NCI-H510A (cell line): Measurements from ENCODE around the gene SEC24D.
A peak's percentile ranks its signal among the peaks of the same experiment; 100 is the strongest.

Experiments
- DNase-seq: peaks from one replicate; lab custom pipeline; 2025; lab: John Stamatoyannopoulos, UW

The SEC24D gene

DNA sequence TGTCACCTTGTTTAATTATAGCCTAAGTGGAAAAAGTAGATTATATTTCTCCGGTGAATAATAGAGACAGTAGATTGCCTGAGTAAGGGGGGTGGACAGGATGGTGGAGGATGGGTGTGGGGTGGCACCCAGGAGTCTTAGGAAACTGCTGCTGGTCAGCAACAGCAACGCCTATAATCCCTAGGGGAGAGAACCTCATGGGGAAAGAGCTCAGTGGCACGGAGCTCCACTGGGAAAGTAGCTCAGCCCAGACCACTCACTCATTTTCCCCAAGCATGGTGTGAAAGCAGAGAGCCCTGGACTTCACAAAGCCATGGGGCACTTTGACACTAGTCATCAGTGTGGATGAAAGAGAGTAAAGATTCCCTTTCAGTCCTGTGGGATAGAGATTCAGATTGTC, 119.6 kb downstream of the SEC24D start:
- DNase-seq = no peak

DNA sequence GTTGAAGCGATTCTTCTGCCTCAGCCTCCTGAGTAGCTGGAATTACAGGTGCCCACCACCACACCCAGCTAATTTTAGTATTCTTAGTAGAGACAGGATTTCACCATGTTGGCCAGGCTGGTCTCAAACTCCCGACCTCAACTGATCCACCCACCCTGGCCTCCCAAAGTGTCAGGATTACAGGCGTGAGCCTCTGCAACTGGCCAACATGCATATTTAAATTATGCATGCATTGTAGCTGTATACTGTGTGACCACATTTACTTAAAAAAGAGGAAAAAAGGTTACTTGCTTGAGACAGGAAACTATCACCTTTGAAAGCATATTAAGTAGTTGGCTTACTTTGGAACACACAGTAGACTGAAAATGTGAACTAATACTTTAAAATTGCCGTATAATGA, 121.2 kb downstream of the SEC24D start:
- DNase-seq = no peak

DNA sequence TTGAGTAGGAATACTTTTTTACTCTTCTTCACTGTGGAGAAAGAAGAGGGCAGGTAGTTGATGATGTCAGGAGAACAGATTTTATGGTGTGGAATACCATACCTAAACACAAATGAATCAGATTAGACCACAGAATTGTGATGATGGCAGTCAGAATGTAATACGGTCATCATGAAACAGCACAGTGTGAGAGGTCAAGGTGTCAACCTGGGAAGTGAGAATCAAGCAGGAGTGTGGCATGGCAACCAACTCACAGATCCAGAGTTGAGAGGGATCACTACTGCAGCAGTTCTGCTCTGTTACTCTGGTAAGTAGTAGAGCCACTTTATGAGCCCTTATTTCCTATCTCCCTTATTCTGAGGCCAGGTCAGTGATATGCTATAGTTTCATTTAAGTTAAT, 123.1 kb downstream of the SEC24D start:
- DNase-seq = no peak

DNA sequence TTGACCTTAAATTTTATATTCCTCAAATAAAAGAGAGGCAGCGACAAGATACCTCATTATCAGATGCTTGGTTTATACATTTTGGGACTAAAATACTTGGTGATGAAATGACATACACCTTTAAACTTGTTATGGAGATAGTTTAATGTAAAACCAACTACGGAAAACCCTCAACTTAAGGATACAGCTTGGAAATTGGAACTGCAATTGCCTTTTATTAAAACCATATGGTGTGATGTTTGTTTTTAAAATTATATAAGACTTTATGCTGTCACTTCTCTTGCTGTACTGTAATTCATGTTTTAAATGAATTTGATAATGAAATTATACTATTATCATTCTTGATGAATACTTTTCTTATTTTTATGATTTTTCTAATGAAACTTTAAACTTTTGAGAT, 124.9 kb downstream of the SEC24D start:
- DNase-seq = no peak

DNA sequence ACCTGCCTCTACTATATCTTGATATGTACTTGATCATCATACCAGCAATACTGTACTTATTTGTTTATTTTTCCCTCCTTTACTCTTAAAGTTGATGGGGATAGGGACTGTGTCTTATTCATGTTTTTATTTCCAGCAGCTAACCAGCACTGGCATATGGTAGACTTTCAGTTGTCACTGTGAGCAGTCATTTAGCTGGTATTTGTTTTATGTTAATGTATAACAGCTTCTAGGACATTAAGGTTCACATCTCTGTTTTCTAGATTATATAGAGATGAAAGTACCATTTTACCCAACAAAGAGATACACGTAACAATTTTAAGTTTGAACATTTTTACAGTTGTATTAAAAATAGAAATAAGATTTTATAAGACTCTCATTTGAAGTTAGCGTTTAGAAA, 132.8 kb downstream of the SEC24D start:
- DNase-seq = no peak

DNA sequence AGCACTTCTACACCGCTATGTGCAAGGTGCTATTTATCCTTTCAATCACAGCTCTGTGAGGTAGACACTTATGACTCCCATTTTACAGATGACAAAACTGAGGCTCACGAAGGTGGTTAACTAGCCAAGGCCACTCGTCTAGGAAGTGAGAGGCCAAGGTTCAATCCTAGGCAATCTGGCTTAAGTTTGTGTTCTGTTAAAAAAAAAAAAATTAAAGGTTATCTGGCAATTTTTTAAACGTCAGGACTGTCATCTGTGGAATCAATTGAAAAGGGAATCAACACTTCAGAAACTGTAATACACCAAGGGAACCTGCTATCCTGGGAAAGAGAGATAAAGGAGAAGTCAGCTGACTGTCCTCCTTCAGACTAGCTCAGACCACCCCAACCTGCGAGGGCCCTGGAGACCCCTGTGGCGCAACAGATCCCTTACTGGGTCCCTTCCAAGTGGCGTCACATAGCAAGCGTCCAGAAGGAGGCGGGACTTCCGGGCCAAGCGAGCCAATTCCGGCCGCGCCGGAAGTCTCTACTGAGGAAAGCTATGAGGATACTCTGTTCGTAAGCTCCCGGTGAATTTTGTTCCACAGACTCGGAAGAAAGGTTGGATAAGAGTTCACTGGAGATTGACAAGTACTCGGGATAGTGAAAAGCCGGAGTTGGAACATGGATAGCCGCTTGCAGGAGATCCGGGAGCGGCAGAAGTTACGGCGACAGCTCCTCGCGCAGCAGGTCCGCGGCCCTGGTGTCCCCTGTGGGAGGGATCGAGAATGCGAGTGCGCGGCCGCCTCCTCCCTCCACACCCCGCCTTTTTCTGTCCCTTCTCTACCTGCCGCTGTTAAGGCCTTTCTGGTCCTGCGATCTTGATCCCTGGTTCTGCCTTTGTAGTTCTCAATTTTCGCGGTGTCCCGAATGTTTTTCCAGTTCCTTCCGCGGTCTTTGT, 150.8 kb downstream of the SEC24D start, which contains the start of gene METTL14:
TSS of gene METTL14 (plus strand) at position 520 of the 939 bp plus-strand sequence. CDS start at position 663, 143 bp downstream.
- DNase-seq = peak; percentile 85

DNA sequence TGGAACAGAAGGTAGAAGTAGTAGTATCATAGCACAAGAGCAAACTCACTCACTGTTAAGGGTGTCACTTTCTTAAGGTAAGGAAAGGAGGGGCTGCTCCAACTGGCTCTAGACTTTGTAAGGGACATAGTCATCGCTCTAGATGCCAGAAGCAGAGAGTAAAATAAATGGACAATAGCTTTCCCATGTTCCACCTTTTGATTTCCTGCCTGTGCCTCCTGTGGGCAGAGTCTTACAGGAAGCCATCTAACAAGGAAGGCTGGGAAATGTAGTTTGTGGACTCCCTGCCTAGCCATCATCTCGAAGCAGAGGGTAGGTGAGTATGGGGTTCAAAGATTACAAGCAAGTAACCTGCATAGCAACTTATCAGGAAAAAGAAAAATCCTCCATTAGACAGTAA, 152.4 kb downstream of the SEC24D start:
- no peak for DNase-seq

DNA sequence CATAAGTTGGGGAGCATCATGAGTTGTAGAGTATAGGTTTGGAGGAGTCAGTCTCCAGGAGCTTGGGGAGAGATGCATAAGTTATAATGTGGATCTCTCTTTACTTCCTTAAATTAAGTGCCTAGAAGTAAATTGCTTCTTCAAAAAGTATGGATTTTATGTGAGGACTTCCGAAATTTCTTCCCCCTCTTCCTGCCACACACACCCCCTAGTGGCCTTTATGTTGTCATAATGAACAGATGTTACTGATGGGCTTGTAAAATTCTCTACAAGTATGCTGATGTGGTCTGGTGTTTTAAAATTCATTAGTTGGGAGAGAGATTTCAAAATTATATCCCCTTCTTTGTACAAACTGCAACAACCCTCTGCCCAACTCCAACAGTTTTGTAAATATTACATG, 153.0 kb downstream of the SEC24D start:
- no peak for DNase-seq

DNA sequence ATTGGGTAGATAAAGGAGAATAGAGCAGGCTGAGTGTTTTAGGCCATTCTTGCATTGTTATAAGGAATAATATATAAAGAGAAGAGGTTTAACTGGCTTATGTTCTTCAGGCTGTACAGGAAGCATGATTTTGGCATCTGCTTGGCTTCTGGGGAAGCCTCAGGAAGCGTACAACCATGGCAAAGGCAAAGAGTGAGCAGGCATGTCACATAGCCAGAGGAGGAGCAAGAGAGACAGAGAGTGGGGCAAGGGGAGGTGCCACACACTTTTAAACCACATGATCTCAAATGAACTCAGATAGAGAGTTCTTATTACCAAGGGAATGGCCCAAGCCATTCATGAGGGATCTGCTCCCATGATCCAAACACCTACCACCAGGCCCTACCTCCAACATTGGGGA, 155.1 kb downstream of the SEC24D start:
- DNase-seq = no peak

DNA sequence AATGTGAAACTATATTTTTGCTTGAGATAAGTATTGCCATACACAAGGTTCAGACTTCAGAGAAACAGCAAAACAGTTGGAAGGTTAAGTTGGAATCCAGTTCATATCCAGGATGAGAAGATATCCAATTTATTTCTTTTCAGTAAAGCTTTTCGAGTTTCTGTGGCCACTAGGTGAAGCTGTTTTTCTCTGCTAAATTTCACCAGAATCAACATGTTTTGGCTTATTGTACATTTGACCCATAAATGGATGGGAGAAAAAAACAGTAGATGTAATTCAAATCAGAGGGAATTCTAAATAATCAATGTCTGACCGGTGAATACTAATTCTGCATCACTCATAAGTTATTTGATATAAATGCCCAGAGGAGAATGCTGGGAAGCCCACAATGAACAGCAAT, 159.8 kb downstream of the SEC24D start:
- DNase-seq = no peak
